ENCODE results near the gene LARP4. TPM values are rescaled to one million over a fixed set of nuclear protein-coding genes. Genes with fewer than 3 reads are reported as not detected.

Gene LARP4
- total and polyA plus RNA-seq, 2 experiments from 2014 or later = 59.1 to 88.8 TPM

- Histone ChIP-seq H4K20me1 (replicated peaks; ENCODE audit: insufficient read depth) (peaks cover 64% of the 10 kb centered on the region), H2AFZ (no peak overlapping the region), H3K27me3 (ENCODE audit: insufficient read depth) (no peaks in the 10 kb centered on the region), H3K4me3 (no peak overlapping the region), H3K4me1 (ENCODE audit: insufficient read depth) (no peaks in the 10 kb centered on the region), H3K79me2 (replicated peaks; ENCODE audit: insufficient read depth) (peaks cover 100% of the 10 kb centered on the region), H3K27ac (ENCODE audit: low read depth) (no peak overlapping the region), H3K9me2 (ENCODE audit: insufficient read depth) (no peaks in the 10 kb centered on the region), H3K4me2 (no peak overlapping the region), H3K36me3 (ENCODE audit: insufficient read depth) (no peaks in the 10 kb centered on the region; the same call in 1 of the 2 replicates), H3F3A (replicated peaks; ENCODE audit: low read depth) (no peaks in the 10 kb centered on the region)
- TF ChIP-seq, protein P1, sequence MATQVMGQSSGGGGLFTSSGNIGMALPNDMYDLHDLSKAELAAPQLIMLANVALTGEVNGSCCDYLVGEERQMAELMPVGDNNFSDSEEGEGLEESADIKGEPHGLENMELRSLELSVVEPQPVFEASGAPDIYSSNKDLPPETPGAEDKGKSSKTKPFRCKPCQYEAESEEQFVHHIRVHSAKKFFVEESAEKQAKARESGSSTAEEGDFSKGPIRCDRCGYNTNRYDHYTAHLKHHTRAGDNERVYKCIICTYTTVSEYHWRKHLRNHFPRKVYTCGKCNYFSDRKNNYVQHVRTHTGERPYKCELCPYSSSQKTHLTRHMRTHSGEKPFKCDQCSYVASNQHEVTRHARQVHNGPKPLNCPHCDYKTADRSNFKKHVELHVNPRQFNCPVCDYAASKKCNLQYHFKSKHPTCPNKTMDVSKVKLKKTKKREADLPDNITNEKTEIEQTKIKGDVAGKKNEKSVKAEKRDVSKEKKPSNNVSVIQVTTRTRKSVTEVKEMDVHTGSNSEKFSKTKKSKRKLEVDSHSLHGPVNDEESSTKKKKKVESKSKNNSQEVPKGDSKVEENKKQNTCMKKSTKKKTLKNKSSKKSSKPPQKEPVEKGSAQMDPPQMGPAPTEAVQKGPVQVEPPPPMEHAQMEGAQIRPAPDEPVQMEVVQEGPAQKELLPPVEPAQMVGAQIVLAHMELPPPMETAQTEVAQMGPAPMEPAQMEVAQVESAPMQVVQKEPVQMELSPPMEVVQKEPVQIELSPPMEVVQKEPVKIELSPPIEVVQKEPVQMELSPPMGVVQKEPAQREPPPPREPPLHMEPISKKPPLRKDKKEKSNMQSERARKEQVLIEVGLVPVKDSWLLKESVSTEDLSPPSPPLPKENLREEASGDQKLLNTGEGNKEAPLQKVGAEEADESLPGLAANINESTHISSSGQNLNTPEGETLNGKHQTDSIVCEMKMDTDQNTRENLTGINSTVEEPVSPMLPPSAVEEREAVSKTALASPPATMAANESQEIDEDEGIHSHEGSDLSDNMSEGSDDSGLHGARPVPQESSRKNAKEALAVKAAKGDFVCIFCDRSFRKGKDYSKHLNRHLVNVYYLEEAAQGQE (IDR thresholded peaks at IDR 0.05; ENCODE audit: unreplicated experiment) = no peak
- TF ChIP-seq CREB1 (CRISPR knock-in tag; IDR thresholded peaks at IDR 0.05; ENCODE audit: low read depth) (no peak), ZNF462 (CRISPR knock-in tag; IDR thresholded peaks at IDR 0.05) (no peak), STAT1 (IDR thresholded peaks at IDR 0.05; ENCODE audit: unreplicated experiment) (no peak), POLR2AphosphoS5 (IDR thresholded peaks at IDR 0.05; ENCODE audit: low read depth) (no peak), EZH2 (IDR thresholded peaks at IDR 0.05; ENCODE audit: low read depth, unreplicated experiment) (no peak), EZH2phosphoT487 (IDR thresholded peaks at IDR 0.05; ENCODE audit: unreplicated experiment) (no peak), NANOG (IDR thresholded peaks at IDR 0.05; ENCODE audit: borderline replicate concordance) (no peak), ETS1 (IDR thresholded peaks at IDR 0.05) (no peak), ZNF114 (CRISPR knock-in tag; IDR thresholded peaks at IDR 0.05) (no peak), JUNB (IDR thresholded peaks at IDR 0.05; ENCODE audit: unreplicated experiment) (no peak), ZNF331 (CRISPR knock-in tag; IDR thresholded peaks at IDR 0.05; ENCODE audit: low read depth) (no peak)
- TF ChIP-seq, protein P2, sequence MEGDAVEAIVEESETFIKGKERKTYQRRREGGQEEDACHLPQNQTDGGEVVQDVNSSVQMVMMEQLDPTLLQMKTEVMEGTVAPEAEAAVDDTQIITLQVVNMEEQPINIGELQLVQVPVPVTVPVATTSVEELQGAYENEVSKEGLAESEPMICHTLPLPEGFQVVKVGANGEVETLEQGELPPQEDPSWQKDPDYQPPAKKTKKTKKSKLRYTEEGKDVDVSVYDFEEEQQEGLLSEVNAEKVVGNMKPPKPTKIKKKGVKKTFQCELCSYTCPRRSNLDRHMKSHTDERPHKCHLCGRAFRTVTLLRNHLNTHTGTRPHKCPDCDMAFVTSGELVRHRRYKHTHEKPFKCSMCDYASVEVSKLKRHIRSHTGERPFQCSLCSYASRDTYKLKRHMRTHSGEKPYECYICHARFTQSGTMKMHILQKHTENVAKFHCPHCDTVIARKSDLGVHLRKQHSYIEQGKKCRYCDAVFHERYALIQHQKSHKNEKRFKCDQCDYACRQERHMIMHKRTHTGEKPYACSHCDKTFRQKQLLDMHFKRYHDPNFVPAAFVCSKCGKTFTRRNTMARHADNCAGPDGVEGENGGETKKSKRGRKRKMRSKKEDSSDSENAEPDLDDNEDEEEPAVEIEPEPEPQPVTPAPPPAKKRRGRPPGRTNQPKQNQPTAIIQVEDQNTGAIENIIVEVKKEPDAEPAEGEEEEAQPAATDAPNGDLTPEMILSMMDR (conservative IDR thresholded peaks at IDR 0.05; ENCODE audit: low read depth in 2 of 2) = no peak
- H3K27ac Mint-ChIP-seq = no peak overlapping the region
- DNase-seq (ENCODE audit: low spot score) = no peak
- no peaks in the 10 kb centered on the region for H3K9me3 Mint-ChIP-seq
- ATAC-seq = no peak
- peaks cover 15% of the 10 kb centered on the region; the same call in 2 of the 3 replicates for H3K4me1 Mint-ChIP-seq
- H3K36me3 Mint-ChIP-seq (ENCODE audit: low read depth) = peaks cover 13% of the 10 kb centered on the region; the same call in 2 of the 3 replicates
- no peak overlapping the region for H3K4me3 Mint-ChIP-seq
- H3K27me3 Mint-ChIP-seq (ENCODE audit: insufficient read depth, low read depth, poor library complexity) = peaks cover 6% of the 10 kb centered on the region
Observed at GRCh38 chr12:50411051-50411660, 10.5 kb downstream of the LARP4 start.
